IgD-negative memory B cell (primary cell): ENCODE results near the gene SEPTIN8. TPM values are rescaled to one million over a fixed set of nuclear protein-coding genes. Genes with fewer than 3 reads are reported as not detected.

Experiments
- H3K27ac Mint-ChIP-seq, 3 donors: one replicate each; pipeline ENCODE4 v1.8.0; 2020 to 2022; ENCODE audit warnings: mild to moderate bottlenecking in 3 of 3, mixed read lengths in 3 of 3, moderate library complexity in 1 of 3
- H3K27me3 Mint-ChIP-seq: one replicate; pipeline ENCODE4 v1.8.0; 2021; ENCODE audit warnings: mixed read lengths
- H3K36me3 Mint-ChIP-seq: one replicate; pipeline ENCODE4 v1.8.0; 2020; ENCODE audit warnings: mild to moderate bottlenecking, mixed read lengths
- H3K4me1 Mint-ChIP-seq, 3 donors: one replicate each; pipeline ENCODE4 v1.8.0; 2020 to 2022; ENCODE audit warnings: mixed read lengths in 3 of 3, mild to moderate bottlenecking in 1 of 3
- H3K4me3 Mint-ChIP-seq, 4 donors: one replicate each; pipeline ENCODE4 v1.8.0; 2020 to 2022; ENCODE audit warnings: mild to moderate bottlenecking in 4 of 4, mixed read lengths in 4 of 4, moderate library complexity in 3 of 4
- H3K9me3 Mint-ChIP-seq, 3 donors: one replicate each; pipeline ENCODE4 v1.8.0; 2020 to 2021; ENCODE audit warnings: mixed read lengths in 3 of 3, mild to moderate bottlenecking in 1 of 3
- polyA plus RNA-seq: library from polyadenylated mRNA; unstranded; fragments of 300-500 nt; fragmentation: Illumina TruSeq; gene quantifications from one replicate; pipeline ENCODE4 v1.2.3, GENCODE V29; 2021

The SEPTIN8 gene
- polyA plus RNA-seq, 1 donor from 2014 or later = 1.1 TPM

- H3K4me3 Mint-ChIP-seq = no peak overlapping the region
- peak overlapping the region in 1 of 3 donors; percentile 56 for H3K27ac Mint-ChIP-seq
- peaks cover 3 to 7% (median 7%) of the 10 kb centered on the region in 3 donors for H3K4me1 Mint-ChIP-seq
- no peaks in the 10 kb centered on the region for H3K9me3 Mint-ChIP-seq
- H3K36me3 Mint-ChIP-seq = no peaks in the 10 kb centered on the region
- peaks cover 12% of the 10 kb centered on the region for H3K27me3 Mint-ChIP-seq
Observed at GRCh38 chr5:132802044-132802684, 25.1 kb upstream of the SEPTIN8 start.

- Mint-ChIP-seq H3K9me3 (no peaks in the 10 kb centered on the region), H3K4me3 (no peak overlapping the region), H3K27ac (no peak overlapping the region), H3K36me3 (no peaks in the 10 kb centered on the region), H3K27me3 (peaks cover 17% of the 10 kb centered on the region), H3K4me1 (peaks cover 3 to 7% (median 7%) of the 10 kb centered on the region in 3 donors)
Observed at GRCh38 chr5:132800545-132800944, 23.5 kb upstream of the SEPTIN8 start.

GRCh38 chr5:132799392-132799791, 22.4 kb upstream of the SEPTIN8 start:
- Mint-ChIP-seq H3K27me3 (peaks cover 17% of the 10 kb centered on the region), H3K9me3 (no peaks in the 10 kb centered on the region), H3K36me3 (no peaks in the 10 kb centered on the region), H3K4me1 (peaks cover 3 to 5% (median 4%) of the 10 kb centered on the region in 3 donors), H3K27ac (no peak overlapping the region), H3K4me3 (no peak overlapping the region)

GRCh38 chr5:132797651-132798050, 20.6 kb upstream of the SEPTIN8 start:
- peaks cover 21% of the 10 kb centered on the region for H3K27me3 Mint-ChIP-seq
- no peaks in the 10 kb centered on the region for H3K9me3 Mint-ChIP-seq
- peak overlapping the region in 1 of 3 donors; percentile 5 for H3K27ac Mint-ChIP-seq
- H3K36me3 Mint-ChIP-seq = no peaks in the 10 kb centered on the region
- H3K4me1 Mint-ChIP-seq = no peaks in the 10 kb centered on the region
- H3K4me3 Mint-ChIP-seq = no peak overlapping the region

GRCh38 chr5:132791026-132791425, 14.0 kb upstream of the SEPTIN8 start:
- no peak overlapping the region for H3K4me3 Mint-ChIP-seq
- peaks cover 4% of the 10 kb centered on the region for H3K36me3 Mint-ChIP-seq
- no peaks in the 10 kb centered on the region for H3K9me3 Mint-ChIP-seq
- H3K27me3 Mint-ChIP-seq = peaks cover 15% of the 10 kb centered on the region
- no peak overlapping the region for H3K27ac Mint-ChIP-seq
- H3K4me1 Mint-ChIP-seq = peaks cover 0 to 2% (median 0%) of the 10 kb centered on the region in 3 donors

- H3K27ac Mint-ChIP-seq = no peak overlapping the region
- H3K4me3 Mint-ChIP-seq = no peak overlapping the region
- peaks cover 0 to 2% (median 0%) of the 10 kb centered on the region in 3 donors for H3K4me1 Mint-ChIP-seq
- H3K36me3 Mint-ChIP-seq = peaks cover 4% of the 10 kb centered on the region
- H3K27me3 Mint-ChIP-seq = peaks cover 19% of the 10 kb centered on the region
- no peaks in the 10 kb centered on the region for H3K9me3 Mint-ChIP-seq
Observed at GRCh38 chr5:132790201-132790865, 13.3 kb upstream of the SEPTIN8 start.

- Mint-ChIP-seq H3K9me3 (no peaks in the 10 kb centered on the region), H3K27ac (no peak overlapping the region), H3K36me3 (peaks cover 4% of the 10 kb centered on the region)
Observed at GRCh38 chr5:132788990-132789886, 12.2 kb upstream of the SEPTIN8 start.

GRCh38 chr5:132788508-132788907, 11.5 kb upstream of the SEPTIN8 start:
- H3K36me3 Mint-ChIP-seq = peaks cover 4% of the 10 kb centered on the region
- H3K4me1 Mint-ChIP-seq = peaks cover 0 to 4% (median 0%) of the 10 kb centered on the region in 3 donors
- no peaks in the 10 kb centered on the region for H3K9me3 Mint-ChIP-seq
- H3K27me3 Mint-ChIP-seq = peaks cover 21% of the 10 kb centered on the region
- no peak overlapping the region for H3K4me3 Mint-ChIP-seq
- no peak overlapping the region for H3K27ac Mint-ChIP-seq

More at GRCh38 chr5:132788990-132789886, 12.2 kb upstream of the SEPTIN8 start:
- Mint-ChIP-seq H3K4me3 (no peak overlapping the region), H3K4me1 (peaks cover 0 to 4% (median 0%) of the 10 kb centered on the region in 3 donors), H3K27me3 (peaks cover 22% of the 10 kb centered on the region)

GRCh38 chr5:132787076-132787475, 10.0 kb upstream of the SEPTIN8 start:
- no peaks in the 10 kb centered on the region for H3K9me3 Mint-ChIP-seq
- H3K36me3 Mint-ChIP-seq = peaks cover 4% of the 10 kb centered on the region
- H3K4me3 Mint-ChIP-seq = no peak overlapping the region
- peaks cover 0 to 4% (median 0%) of the 10 kb centered on the region in 3 donors for H3K4me1 Mint-ChIP-seq
- no peak overlapping the region for H3K27ac Mint-ChIP-seq
- H3K27me3 Mint-ChIP-seq = peaks cover 24% of the 10 kb centered on the region

GRCh38 chr5:132785864-132786263, 8.8 kb upstream of the SEPTIN8 start:
- Mint-ChIP-seq H3K4me1 (peaks cover 0 to 4% (median 0%) of the 10 kb centered on the region in 3 donors), H3K9me3 (no peaks in the 10 kb centered on the region), H3K27ac (no peak overlapping the region), H3K27me3 (peaks cover 32% of the 10 kb centered on the region), H3K4me3 (no peak overlapping the region), H3K36me3 (peaks cover 4% of the 10 kb centered on the region)

- H3K27me3 Mint-ChIP-seq = peaks cover 34% of the 10 kb centered on the region
- peaks cover 0 to 4% (median 0%) of the 10 kb centered on the region in 3 donors for H3K4me1 Mint-ChIP-seq
- no peak overlapping the region for H3K4me3 Mint-ChIP-seq
- no peak overlapping the region for H3K27ac Mint-ChIP-seq
- peaks cover 3% of the 10 kb centered on the region for H3K36me3 Mint-ChIP-seq
- no peaks in the 10 kb centered on the region for H3K9me3 Mint-ChIP-seq
Observed at GRCh38 chr5:132785365-132785764, 8.3 kb upstream of the SEPTIN8 start.

- Mint-ChIP-seq H3K4me3 (no peak overlapping the region), H3K4me1 (peaks cover 2 to 7% (median 2%) of the 10 kb centered on the region in 3 donors), H3K27ac (no peak overlapping the region)
Observed at GRCh38 chr5:132782101-132782500, 5.1 kb upstream of the SEPTIN8 start.

GRCh38 chr5:132781029-132781428, 4.0 kb upstream of the SEPTIN8 start:
- H3K4me1 Mint-ChIP-seq = peaks cover 2 to 7% (median 2%) of the 10 kb centered on the region in 3 donors
- H3K9me3 Mint-ChIP-seq = no peaks in the 10 kb centered on the region
- no peak overlapping the region for H3K27ac Mint-ChIP-seq
- H3K36me3 Mint-ChIP-seq = no peaks in the 10 kb centered on the region
- H3K27me3 Mint-ChIP-seq = peaks cover 29% of the 10 kb centered on the region
- peak overlapping the region in 1 of 4 donors; percentile 21 for H3K4me3 Mint-ChIP-seq

More at GRCh38 chr5:132782101-132782500, 5.1 kb upstream of the SEPTIN8 start:
- Mint-ChIP-seq H3K36me3 (peaks cover 1% of the 10 kb centered on the region), H3K27me3 (peaks cover 32% of the 10 kb centered on the region), H3K9me3 (no peaks in the 10 kb centered on the region)

- H3K36me3 Mint-ChIP-seq = no peaks in the 10 kb centered on the region
- no peak overlapping the region for H3K27ac Mint-ChIP-seq
- H3K9me3 Mint-ChIP-seq = no peaks in the 10 kb centered on the region
- peaks cover 26% of the 10 kb centered on the region for H3K27me3 Mint-ChIP-seq
- peaks cover 2 to 7% (median 2%) of the 10 kb centered on the region in 3 donors for H3K4me1 Mint-ChIP-seq
- peak overlapping the region in 1 of 4 donors; percentile 21 for H3K4me3 Mint-ChIP-seq
Observed at GRCh38 chr5:132780577-132780976, 3.5 kb upstream of the SEPTIN8 start.

- no peaks in the 10 kb centered on the region for H3K36me3 Mint-ChIP-seq
- H3K27me3 Mint-ChIP-seq = peaks cover 22% of the 10 kb centered on the region
- H3K27ac Mint-ChIP-seq = no peak overlapping the region
- no peak overlapping the region for H3K4me3 Mint-ChIP-seq
- peaks cover 0 to 7% (median 2%) of the 10 kb centered on the region in 3 donors for H3K4me1 Mint-ChIP-seq
- no peaks in the 10 kb centered on the region for H3K9me3 Mint-ChIP-seq
Observed at GRCh38 chr5:132779961-132780360, 2.9 kb upstream of the SEPTIN8 start.
